NCI-H146 treated with DMSO at 0.1 percent for 48 hours (cell line): Measurements from ENCODE around the gene NOLC1.

Source experiments
- DNase-seq: peaks from one replicate; lab custom pipeline; 2025; ENCODE audit not compliant: unreplicated experiment; lab: John Stamatoyannopoulos, UW

NOLC1 gene

DNA sequence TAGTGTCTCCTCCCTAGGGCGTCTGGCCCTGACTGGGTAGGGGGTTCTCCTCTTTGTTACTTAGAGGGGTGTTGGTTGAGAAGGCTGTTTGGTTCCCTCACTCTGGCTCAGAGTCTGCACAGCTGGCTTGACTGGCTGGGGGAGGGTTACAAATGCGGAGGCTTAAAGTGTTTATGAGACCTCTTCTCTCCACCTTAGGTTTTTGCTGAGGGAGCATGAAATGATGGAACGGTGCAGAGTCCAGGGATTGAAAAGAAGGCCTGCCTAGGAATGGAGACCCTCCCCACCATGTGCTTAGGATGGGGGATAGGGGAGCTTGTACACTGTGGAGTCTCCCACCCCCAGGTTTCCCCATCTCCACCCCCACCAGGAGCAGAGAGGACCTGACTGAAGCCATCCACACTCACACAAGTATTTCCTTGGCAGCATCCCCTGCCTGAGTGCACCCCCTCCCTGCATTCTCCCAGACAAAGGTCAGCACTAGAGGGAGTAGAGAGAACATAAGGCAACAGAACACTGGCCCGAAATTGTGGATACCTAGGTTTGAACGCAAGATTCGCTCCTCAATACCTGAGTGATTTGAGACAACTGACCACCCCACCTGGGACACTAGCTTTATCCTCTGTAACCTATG, 30.3 kb upstream of the NOLC1 start:
- no peak for DNase-seq

DNA sequence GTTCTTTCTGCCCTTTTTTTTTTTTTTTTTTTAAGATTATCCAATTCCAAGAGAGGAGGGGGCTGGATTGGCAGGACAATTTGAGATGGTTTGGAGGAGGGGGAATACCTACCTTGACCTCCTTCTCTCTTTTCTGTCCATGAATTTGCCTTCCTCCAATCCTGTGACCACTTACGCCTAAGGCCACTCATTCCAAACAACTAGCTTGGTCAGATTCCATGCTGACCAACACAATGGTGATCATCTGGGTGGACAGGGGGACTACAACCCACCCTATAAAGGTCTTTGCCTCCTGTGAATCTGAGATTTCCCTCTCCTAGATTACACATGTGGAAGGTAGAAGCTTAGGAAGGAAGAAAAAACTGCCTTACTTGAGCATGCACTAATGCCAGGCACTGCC, 29.7 kb upstream of the NOLC1 start:
- no peak for DNase-seq

DNA sequence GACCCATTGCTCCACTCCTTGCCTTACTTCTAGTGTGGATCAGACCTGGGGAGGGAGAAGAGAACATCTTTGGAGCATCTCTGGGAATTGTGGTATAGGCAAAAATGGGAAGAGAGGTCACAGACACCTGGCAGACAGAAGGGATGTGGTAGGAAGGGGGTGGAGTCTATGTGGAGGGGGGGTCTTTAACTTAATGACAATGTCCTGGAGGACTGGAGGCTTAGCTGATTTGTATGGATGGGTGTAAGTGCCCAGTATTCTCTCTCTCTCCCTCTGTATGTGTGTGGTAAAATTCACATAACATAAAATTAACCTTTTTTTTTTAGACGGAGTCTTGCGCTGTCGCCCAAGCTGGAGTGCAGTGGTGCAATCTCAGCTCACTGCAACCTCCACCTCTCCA, 29.0 kb upstream of the NOLC1 start:
- DNase-seq: no peak

DNA sequence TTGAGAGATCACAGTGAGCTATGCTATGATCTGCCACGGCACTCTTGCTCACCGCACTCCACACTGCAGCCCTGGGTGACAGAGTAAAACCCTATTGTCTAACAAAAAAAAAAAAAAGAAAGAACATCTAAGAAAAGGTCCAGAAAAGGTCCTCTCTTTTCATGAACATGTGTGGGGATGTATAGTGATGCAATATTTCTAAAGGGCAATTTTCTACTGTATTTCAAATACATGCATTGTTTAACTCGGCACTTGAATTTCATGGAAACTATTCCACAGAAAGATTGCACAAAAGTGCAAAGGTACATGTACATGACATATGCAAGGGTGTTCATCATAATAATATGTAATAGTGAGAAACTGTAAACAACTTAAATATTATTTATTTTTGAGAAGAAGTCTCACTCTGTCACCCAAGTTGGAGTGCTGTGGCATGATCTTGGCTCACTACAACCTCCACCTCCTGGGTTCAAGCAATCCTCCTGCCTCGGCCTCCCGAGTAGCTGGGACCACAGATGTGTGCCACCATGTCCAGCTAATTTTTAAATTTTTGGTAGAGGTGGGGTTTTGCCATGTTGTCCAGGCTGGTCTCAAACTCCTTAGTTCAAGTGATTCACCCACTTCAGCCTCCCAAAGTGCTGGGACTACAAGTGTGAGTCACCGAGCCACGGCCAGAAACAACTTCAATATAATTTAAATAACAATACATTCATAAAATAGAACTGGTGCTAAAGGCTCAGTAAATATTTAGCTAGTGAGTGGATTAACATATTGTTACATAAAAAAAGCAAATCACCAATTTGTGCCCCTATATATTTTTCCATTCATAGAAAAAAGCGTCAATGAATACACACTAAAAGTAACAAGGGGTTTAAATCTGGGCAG, 20.7 kb upstream of the NOLC1 start:
- no peak for DNase-seq

DNA sequence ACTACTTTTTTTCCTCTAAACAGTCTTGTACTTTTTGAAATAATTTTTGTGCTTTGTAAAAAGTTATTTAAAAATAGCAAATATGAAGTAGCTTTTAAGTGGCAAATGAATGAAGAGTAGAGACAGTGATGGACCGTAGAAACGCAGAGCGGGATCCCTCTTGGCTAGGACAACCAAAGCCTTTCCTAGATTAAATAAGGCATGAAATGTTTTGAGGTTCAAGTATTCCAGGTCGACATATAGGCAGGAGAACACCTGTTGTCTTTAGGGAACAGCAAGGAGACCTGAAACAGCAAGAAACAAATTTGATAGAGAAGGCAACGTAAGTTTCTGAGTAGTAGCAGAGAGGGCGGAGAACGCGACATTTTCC, 20.0 kb upstream of the NOLC1 start:
- DNase-seq: no peak

DNA sequence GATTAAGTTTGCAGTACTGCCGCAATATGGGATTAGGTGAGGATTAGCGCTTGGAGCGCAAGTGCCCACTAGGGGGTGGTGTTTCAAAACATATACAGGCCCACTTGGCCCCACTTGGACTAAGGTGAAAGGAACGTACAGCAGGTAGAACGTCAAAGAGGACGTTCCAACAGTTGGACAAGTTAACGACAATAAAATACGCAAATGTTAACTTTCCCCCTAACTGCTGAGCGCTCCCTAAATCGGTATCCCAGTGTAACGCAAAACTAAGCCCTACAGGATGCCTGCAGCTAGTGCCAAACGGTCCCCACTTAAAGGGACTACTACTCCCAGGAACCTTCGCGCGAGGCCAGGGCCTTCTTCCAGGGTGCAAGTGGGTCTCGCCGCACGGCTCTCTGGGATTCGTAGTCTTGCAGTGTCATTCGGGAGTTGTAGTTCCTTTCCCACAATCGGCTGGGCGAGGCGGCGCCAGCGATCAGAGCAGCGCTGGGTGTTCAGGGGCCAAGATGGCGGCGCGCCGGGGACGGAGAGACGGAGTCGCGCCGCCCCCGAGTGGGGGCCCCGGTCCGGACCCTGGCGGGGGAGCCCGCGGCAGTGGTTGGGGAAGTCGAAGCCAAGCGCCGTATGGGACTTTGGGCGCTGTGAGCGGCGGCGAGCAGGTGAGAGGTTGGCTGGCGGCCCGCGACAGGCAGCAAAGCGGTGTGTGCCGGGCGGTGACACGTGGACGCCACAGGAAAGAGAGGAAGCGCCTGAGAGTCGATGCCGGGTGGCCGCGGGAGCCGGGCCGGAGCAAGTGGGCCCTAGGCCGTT, 19.4 kb upstream of the NOLC1 start, which contains the start of gene PPRC1:
PPRC1 (plus strand) TSS at position 478 of the 810 bp plus-strand sequence; CDS start at position 507, 29 bp downstream.
- peak; percentile 98 for DNase-seq

DNA sequence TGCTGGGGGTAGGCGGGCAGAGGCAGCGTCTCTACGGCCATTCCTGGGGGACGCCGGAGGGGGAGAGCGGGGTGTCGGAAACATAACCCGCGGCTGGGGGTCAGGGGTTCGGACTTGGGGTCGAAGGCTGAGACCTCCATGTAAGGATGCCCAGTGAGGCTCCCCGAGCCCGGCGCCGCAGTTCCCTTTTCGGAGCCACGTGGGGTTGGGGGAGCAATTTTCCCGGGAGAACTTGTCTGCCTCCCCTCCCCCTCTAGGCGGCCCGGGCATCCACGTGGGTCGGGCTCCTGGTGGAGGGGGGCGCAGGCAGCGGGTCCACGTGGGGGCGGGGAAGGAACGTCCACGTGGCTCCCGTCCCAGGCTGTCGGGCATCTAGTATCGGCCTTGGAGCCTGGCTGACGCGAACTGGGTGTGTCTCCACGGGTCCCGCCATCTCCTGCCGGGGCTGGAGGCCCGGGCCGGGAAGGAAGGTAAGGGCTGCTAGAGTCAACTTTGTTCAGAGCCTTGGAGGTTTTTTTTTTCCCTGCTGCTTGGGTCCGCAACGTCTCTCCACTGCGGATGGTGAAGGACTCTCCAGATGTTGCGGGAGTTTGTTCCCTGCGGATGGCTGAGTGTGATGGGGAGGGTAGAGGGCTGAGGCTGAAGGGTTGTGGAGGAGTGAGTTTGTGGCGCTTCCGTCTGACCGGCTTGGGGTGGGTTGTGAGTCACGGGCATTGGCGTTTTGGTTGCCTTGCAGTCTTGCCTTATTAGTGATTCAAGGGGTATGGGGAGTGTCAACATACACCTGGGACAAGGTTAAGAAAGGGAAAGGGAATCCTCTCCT, 18.6 kb upstream of the NOLC1 start:
- DNase-seq: peak; percentile 23

DNA sequence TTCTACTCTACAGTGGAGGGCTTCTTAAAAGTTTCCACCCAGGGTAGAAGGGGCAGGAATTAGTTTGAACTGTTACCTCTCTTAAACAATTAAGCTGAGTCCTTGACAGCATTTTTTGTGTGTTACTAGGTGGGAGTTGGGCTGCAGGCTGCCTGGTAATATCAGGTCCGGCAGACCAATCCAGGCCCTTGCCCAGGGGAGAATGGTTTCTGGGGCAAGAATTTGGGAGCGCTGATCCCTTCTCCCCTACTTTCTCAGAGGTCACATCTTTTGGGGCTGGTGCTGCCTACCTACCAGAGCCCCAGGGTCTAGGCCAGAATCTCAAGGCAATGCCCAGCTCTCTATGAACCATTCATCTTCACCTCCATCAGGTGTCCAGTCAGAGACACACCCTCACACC, 17.8 kb upstream of the NOLC1 start:
- no peak for DNase-seq

DNA sequence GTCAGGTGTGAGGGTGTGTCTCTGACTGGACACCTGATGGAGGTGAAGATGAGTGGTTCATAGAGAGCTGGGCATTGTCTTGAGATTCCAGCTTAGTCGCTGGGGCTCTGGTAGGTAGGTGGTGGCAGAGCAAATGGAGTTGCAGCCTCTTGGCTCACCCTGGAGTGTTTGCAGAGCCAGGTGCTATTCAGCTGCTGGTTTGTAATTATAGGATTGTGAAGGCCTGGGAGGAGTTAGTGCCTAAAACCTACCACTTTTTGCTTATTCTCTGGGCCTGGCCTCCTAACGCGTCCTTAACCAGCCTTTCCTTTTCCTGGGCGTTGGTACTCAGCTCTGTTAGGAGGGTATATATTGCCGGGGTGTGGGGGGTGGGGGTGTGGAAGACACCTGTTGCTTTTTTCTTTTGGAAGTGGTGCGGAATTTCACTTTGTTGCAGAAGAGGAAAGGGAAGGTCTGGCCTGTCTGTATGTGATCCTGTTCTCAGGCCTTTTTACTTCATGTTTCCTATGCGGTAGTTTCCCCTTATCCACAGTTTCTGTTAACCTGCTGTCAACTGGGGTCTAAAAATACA, 16.1 kb upstream of the NOLC1 start:
- peak; percentile 49 for DNase-seq

DNA sequence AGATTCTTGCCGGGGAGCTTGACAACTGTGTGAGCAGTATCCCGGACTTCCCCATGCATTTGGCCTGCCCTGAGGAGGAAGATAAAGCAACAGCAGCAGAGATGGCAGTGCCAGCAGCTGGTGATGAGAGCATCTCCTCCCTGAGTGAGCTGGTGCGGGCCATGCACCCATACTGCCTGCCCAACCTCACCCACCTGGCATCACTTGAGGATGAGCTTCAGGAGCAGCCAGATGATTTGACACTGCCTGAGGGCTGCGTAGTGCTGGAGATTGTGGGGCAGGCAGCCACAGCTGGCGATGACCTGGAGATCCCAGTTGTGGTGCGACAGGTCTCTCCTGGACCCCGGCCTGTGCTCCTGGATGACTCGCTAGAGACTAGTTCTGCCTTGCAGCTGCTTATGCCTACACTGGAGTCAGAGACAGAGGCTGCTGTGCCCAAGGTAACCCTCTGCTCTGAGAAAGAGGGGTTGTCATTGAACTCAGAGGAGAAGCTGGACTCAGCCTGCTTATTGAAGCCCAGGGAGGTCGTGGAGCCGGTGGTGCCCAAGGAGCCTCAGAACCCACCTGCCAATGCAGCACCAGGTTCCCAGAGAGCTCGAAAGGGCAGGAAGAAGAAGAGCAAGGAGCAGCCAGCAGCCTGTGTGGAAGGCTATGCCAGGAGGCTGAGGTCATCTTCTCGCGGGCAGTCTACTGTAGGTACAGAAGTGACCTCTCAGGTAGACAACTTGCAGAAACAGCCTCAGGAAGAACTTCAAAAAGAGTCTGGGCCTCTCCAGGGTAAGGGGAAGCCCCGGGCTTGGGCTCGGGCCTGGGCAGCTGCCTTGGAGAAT, 12.7 kb upstream of the NOLC1 start:
- no peak for DNase-seq

DNA sequence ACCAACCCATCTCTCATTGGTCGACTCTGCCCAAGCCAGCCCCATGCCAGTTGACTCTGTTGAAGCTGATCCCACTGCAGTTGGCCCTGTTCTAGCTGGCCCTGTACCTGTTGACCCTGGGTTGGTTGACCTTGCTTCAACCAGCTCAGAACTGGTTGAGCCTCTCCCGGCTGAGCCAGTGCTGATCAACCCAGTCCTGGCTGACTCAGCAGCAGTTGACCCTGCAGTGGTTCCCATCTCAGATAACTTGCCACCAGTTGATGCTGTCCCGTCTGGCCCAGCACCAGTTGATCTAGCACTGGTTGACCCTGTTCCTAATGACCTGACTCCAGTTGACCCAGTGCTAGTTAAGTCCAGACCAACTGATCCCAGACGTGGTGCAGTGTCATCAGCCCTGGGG, 12.0 kb upstream of the NOLC1 start:
- no peak for DNase-seq

DNA sequence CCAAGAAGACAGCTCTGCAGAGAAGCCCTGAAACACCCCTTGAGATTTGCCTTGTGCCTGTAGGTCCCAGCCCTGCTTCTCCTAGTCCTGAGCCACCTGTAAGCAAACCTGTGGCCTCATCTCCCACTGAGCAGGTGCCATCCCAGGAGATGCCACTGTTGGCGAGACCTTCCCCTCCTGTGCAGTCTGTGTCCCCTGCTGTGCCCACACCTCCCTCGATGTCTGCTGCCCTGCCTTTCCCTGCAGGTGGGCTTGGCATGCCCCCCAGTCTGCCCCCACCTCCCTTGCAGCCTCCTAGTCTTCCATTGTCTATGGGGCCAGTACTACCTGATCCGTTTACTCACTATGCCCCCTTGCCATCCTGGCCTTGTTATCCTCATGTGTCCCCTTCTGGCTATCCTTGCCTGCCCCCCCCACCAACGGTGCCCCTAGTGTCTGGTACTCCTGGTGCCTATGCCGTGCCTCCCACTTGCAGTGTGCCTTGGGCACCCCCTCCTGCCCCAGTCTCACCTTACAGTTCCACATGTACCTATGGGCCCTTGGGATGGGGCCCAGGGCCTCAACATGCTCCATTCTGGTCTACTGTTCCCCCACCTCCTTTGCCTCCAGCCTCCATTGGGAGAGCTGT, 11.2 kb upstream of the NOLC1 start:
- no peak for DNase-seq

DNA sequence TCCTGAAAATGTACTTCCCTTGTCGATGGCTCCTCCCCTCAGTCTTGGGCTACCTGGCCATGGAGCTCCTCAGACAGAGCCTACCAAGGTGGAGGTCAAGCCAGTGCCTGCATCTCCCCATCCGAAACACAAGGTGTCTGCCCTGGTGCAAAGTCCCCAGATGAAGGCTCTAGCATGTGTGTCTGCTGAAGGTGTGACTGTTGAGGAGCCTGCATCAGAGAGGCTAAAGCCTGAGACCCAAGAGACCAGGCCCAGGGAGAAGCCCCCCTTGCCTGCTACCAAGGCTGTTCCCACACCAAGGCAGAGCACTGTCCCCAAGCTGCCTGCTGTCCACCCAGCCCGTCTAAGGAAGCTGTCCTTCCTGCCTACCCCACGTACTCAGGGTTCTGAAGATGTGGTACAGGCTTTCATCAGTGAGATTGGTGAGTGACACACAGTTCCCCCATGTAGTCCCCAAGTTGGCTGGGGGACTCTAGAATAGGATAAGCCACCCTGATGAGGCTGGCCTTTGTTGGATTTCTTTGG, 10.5 kb upstream of the NOLC1 start:
- DNase-seq: no peak

DNA sequence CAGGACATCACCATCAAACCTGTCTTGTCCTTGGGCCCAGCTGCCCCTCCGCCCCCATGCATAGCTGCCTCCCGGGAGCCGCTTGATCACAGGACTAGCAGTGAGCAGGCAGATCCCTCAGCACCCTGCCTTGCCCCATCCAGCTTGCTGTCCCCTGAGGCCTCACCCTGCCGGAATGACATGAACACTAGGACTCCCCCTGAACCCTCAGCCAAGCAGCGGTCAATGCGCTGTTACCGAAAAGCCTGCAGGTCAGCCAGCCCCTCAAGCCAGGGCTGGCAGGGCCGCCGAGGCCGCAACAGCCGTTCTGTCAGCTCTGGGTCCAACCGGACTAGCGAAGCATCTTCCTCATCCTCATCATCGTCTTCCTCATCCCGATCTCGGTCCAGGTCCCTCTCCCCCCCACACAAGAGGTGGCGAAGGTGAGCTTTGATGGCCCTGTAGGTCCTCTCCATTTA, 5.2 kb upstream of the NOLC1 start:
- no peak for DNase-seq

DNA sequence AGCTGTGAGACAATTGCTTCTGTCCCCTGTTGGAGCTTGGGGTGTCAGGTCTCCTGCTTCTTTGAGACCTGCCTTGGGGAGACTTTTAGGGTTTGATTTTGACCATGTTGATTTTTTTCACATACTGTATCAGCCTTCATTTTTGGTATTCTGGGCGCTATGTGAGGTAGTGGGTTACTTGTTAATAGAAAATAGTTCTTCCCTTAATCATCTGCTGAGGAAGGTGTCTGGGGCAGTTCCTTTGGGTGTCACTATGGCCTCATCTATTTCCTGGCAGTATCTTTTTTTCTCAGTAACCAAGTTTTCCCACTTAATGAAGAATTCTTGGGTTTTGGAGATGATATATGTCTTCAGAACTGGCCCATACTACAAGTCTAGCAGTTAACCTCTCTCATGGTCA, 4.6 kb upstream of the NOLC1 start:
- DNase-seq: no peak

DNA sequence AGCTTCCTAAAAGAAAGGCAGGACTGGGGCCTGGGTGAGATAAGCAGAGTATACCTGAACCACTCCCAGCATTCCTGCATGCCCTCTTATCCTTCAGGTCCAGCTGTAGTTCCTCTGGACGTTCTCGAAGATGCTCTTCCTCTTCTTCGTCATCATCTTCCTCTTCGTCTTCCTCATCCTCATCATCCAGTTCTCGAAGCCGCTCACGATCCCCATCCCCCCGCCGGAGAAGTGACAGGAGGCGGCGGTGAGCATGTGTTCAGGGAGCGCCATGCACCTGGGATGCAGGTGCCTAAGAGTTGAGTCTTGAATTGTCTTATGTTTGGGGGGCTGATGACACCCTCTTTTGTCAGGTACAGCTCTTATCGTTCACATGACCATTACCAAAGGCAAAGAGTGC, 3.9 kb upstream of the NOLC1 start:
- DNase-seq: no peak

DNA sequence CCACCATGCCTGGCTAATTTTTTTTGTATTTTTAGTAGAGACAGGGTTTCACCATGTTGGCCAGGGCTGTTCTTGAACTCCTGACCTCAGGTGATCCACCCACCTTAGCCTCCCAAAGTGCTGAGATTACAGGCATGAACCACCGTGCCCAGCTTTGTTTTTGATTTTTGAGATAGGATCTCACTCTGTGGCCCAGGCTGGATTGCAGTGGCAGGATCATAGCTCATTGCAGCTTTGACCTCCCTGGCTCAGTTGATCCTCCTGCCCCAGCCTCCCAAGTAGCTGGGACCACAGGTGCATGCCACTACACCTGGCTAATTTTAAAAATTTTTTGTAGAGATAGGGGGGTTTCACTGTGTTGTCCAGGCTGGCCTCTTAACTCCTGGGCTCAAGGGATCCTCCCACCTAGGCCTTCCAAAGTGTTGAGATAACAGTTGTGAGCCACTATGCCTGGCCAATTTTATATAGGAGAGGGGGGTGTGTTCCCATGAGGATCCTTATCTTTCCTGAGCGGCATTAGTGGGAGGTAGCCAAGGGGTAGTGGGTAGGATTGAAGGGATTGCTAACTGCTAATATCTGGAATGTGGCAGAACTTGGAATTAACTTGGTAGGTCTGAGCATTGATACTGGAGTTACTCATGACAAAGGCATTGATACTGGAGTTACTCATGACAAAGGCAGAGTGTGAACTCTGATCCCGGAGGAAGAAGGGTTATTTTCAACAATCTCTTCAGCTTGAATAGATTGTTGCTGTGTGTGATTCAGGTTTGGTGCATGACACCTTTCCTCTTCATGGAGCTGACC, 1.0 kb upstream of the NOLC1 start:
- no peak for DNase-seq

DNA sequence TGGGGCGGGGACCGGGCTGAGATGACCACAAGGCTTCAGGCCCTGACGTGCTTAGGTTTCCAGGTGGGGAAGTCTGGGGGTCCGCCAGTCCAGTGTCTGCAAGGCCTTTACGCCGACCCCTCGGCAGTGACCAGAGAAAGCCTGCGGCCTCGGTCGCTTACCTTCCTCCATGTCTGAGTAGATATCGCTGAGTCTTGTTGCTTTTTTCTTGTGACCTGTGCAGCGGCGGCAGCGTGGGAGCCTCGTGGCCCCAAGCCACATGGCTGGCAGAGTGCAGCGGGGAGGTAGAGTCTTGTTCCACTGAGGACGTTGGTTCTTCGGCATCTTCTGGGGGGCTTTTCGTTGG, 329 bp downstream of the NOLC1 start:
- DNase-seq: no peak
